Measurements from ENCODE around the gene SERPINB6. TPM values are rescaled to one million over a fixed set of nuclear protein-coding genes. Genes with fewer than 3 reads are reported as not detected.

Gene SERPINB6
- total and polyA plus RNA-seq, 9 of the 15 experiments (the other 6 are each of a cell fraction or from before 2014, with no cell fraction given) = 86.6 to 211 (median 143) TPM

DNA sequence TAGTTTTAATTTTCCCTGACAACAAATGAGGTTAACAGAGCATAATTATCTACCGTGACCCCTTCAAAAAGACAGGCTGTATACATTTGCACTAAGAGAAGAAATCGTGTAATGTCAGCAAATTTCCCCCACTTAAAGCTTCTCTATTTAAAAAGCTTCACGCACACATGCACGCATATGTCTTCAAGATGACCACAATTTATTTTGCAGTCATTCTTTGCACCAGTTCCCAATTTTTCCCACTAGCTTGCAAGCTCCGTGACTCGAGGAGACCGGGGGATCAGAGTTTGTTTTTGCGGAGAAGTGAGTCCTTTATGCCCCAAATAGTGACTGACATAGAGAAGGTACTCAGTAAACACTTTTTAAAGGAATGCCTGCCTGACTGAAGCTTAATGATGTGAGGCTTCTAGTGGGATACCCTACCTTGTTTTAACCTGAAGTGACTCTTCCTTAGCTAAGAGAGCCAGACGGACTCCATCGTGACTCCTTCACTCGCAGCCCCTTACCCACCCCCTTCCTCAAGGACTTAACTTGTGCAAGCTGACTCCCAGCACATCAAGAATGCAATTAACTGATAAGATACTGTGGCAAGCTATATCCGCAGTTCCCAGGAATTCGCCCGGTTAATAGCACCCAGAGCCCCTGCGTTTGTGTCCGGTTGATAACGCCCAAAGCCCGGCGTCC, 19.0 kb upstream of the SERPINB6 start (continued):
- TF ChIP-seq HNRNPUL1 (IDR thresholded peaks at IDR 0.05; ENCODE audit: low read length) (no peak), HSF4 (CRISPR knock-in tag; IDR thresholded peaks at IDR 0.05; ENCODE audit: borderline replicate concordance) (peak; percentile 92; the same call in 1 of the 2 replicates), RBBP5 (IDR thresholded peaks at IDR 0.05; ENCODE audit: borderline replicate concordance, insufficient read depth, low read length, poor library complexity, severe bottlenecking) (peak; percentile 53), ZNF3 (CRISPR knock-in tag; IDR thresholded peaks at IDR 0.05) (0 out of 2 replicates have a peak, but pooled peaks have one; percentile 14), SIRT6 (IDR thresholded peaks at IDR 0.05; ENCODE audit: low read depth, low read length) (no peak), ZNF830 (CRISPR knock-in tag; IDR thresholded peaks at IDR 0.05) (no peak), ETV5 (CRISPR knock-in tag; IDR thresholded peaks at IDR 0.05; ENCODE audit: low read depth) (peak; percentile 97), KAT8 (IDR thresholded peaks at IDR 0.05; ENCODE audit: low read depth) (no peak), ZNF696 (CRISPR knock-in tag; conservative IDR thresholded peaks at IDR 0.05) (0 out of 2 replicates have a peak, but pooled peaks have one; percentile 82), TEAD1 (CRISPR knock-in tag; IDR thresholded peaks at IDR 0.05) (peak; percentile 74 to 89; a peak in 3 of 4 replicates), RUNX1 (IDR thresholded peaks at IDR 0.05; ENCODE audit: low read depth) (no peak), MAFF (IDR thresholded peaks at IDR 0.05; ENCODE audit: low read length) (peak; percentile 96), FOXP1 (CRISPR knock-in tag; IDR thresholded peaks at IDR 0.05) (no peak), HDAC3 (IDR thresholded peaks at IDR 0.05; ENCODE audit: borderline replicate concordance, partially characterized antibody) (peak; percentile 75), ZNF217 (CRISPR knock-in tag; IDR thresholded peaks at IDR 0.05) (no peak), THRAP3 (IDR thresholded peaks at IDR 0.05; ENCODE audit: borderline replicate concordance) (no peak; the same call in 1 of the 2 replicates)
- TF ChIP-seq, protein P1, sequence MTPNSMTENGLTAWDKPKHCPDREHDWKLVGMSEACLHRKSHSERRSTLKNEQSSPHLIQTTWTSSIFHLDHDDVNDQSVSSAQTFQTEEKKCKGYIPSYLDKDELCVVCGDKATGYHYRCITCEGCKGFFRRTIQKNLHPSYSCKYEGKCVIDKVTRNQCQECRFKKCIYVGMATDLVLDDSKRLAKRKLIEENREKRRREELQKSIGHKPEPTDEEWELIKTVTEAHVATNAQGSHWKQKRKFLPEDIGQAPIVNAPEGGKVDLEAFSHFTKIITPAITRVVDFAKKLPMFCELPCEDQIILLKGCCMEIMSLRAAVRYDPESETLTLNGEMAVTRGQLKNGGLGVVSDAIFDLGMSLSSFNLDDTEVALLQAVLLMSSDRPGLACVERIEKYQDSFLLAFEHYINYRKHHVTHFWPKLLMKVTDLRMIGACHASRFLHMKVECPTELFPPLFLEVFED (CRISPR knock-in tag; conservative IDR thresholded peaks at IDR 0.05) = peak; percentile 89
- TF ChIP-seq, protein P2, sequence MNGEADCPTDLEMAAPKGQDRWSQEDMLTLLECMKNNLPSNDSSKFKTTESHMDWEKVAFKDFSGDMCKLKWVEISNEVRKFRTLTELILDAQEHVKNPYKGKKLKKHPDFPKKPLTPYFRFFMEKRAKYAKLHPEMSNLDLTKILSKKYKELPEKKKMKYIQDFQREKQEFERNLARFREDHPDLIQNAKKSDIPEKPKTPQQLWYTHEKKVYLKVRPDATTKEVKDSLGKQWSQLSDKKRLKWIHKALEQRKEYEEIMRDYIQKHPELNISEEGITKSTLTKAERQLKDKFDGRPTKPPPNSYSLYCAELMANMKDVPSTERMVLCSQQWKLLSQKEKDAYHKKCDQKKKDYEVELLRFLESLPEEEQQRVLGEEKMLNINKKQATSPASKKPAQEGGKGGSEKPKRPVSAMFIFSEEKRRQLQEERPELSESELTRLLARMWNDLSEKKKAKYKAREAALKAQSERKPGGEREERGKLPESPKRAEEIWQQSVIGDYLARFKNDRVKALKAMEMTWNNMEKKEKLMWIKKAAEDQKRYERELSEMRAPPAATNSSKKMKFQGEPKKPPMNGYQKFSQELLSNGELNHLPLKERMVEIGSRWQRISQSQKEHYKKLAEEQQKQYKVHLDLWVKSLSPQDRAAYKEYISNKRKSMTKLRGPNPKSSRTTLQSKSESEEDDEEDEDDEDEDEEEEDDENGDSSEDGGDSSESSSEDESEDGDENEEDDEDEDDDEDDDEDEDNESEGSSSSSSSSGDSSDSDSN (IDR thresholded peaks at IDR 0.05; ENCODE audit: borderline replicate concordance in 1 of 2, low read depth in 2 of 2, low read length in 2 of 2) = peak; percentile 70 to 72; a peak in 2 of 4 replicates
- TF ChIP-seq, protein P3, sequence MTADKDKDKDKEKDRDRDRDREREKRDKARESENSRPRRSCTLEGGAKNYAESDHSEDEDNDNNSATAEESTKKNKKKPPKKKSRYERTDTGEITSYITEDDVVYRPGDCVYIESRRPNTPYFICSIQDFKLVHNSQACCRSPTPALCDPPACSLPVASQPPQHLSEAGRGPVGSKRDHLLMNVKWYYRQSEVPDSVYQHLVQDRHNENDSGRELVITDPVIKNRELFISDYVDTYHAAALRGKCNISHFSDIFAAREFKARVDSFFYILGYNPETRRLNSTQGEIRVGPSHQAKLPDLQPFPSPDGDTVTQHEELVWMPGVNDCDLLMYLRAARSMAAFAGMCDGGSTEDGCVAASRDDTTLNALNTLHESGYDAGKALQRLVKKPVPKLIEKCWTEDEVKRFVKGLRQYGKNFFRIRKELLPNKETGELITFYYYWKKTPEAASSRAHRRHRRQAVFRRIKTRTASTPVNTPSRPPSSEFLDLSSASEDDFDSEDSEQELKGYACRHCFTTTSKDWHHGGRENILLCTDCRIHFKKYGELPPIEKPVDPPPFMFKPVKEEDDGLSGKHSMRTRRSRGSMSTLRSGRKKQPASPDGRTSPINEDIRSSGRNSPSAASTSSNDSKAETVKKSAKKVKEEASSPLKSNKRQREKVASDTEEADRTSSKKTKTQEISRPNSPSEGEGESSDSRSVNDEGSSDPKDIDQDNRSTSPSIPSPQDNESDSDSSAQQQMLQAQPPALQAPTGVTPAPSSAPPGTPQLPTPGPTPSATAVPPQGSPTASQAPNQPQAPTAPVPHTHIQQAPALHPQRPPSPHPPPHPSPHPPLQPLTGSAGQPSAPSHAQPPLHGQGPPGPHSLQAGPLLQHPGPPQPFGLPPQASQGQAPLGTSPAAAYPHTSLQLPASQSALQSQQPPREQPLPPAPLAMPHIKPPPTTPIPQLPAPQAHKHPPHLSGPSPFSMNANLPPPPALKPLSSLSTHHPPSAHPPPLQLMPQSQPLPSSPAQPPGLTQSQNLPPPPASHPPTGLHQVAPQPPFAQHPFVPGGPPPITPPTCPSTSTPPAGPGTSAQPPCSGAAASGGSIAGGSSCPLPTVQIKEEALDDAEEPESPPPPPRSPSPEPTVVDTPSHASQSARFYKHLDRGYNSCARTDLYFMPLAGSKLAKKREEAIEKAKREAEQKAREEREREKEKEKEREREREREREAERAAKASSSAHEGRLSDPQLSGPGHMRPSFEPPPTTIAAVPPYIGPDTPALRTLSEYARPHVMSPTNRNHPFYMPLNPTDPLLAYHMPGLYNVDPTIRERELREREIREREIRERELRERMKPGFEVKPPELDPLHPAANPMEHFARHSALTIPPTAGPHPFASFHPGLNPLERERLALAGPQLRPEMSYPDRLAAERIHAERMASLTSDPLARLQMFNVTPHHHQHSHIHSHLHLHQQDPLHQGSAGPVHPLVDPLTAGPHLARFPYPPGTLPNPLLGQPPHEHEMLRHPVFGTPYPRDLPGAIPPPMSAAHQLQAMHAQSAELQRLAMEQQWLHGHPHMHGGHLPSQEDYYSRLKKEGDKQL (CRISPR knock-in tag; IDR thresholded peaks at IDR 0.05; ENCODE audit: borderline replicate concordance) = no peak

Data from K562 (cell line).